ENCODE measurements around the gene ALDOC.

- TF ChIP-seq POLR2A (IDR thresholded peaks at IDR 0.05; ENCODE audit: low read length) (no peak), GATA1 (IDR thresholded peaks at IDR 0.05; ENCODE audit: low read depth, low read length) (no peak)
These were observed 38.3 kb downstream of the ALDOC start for GRCh38 chr17:28538296-28538895.

Measured in erythroblast (primary cell).